ENCODE measurements around the gene RBM3.

Gene RBM3

GRCh38 chrX:48578661-48579128 lies 4.4 kb downstream of the RBM3 start:
- Histone ChIP-seq H3K4me1 (ENCODE audit: control insufficient read depth, insufficient read depth, low read length) (no peaks in the 10 kb centered on the region), H3K36me3 (ENCODE audit: control insufficient read depth, insufficient read depth, low read length) (peaks cover 45% of the 10 kb centered on the region), H3K4me3 (ENCODE audit: low read depth, low read length) (no peak overlapping the region), H3K9ac (ENCODE audit: low read depth, low read length) (no peak overlapping the region), H3K27ac (ENCODE audit: low read depth, low read length) (no peak overlapping the region), H3K27me3 (ENCODE audit: control insufficient read depth, insufficient read depth, low read length) (no peaks in the 10 kb centered on the region), H3K9me3 (ENCODE audit: control insufficient read depth, insufficient read depth, low read length) (peaks cover 39% of the 10 kb centered on the region; the same call in 1 of the 2 replicates)

GRCh38 chrX:48579259-48579658 lies 5.0 kb downstream of the RBM3 start:
- no peak overlapping the region for H3K4me3 ChIP-seq (ENCODE audit: low read depth, low read length)
- H3K4me1 ChIP-seq (ENCODE audit: control insufficient read depth, insufficient read depth, low read length), result no peaks in the 10 kb centered on the region
- H3K27ac ChIP-seq (ENCODE audit: low read depth, low read length), result peak overlapping the region; percentile 24
- H3K9me3 ChIP-seq (ENCODE audit: control insufficient read depth, insufficient read depth, low read length), result peaks cover 35% of the 10 kb centered on the region; the same call in 1 of the 2 replicates
- H3K27me3 ChIP-seq (ENCODE audit: control insufficient read depth, insufficient read depth, low read length), result no peaks in the 10 kb centered on the region
- peaks cover 45% of the 10 kb centered on the region for H3K36me3 ChIP-seq (ENCODE audit: control insufficient read depth, insufficient read depth, low read length)
- H3K9ac ChIP-seq (ENCODE audit: low read depth, low read length), result no peak overlapping the region

GRCh38 chrX:48580662-48581061 lies 6.4 kb downstream of the RBM3 start:
- Histone ChIP-seq H3K27ac (ENCODE audit: low read depth, low read length) (no peak overlapping the region), H3K4me1 (ENCODE audit: control insufficient read depth, insufficient read depth, low read length) (no peaks in the 10 kb centered on the region), H3K4me3 (ENCODE audit: low read depth, low read length) (no peak overlapping the region), H3K36me3 (ENCODE audit: control insufficient read depth, insufficient read depth, low read length) (peaks cover 37% of the 10 kb centered on the region), H3K9ac (ENCODE audit: low read depth, low read length) (no peak overlapping the region), H3K9me3 (ENCODE audit: control insufficient read depth, insufficient read depth, low read length) (peaks cover 31% of the 10 kb centered on the region; the same call in 1 of the 2 replicates), H3K27me3 (ENCODE audit: control insufficient read depth, insufficient read depth, low read length) (no peaks in the 10 kb centered on the region)

- no peak overlapping the region for H3K27ac ChIP-seq (ENCODE audit: low read depth, low read length)
- H3K4me3 ChIP-seq (ENCODE audit: low read depth, low read length), result no peak overlapping the region
- peaks cover 9% of the 10 kb centered on the region for H3K9me3 ChIP-seq (ENCODE audit: control insufficient read depth, insufficient read depth, low read length)
- H3K36me3 ChIP-seq (ENCODE audit: control insufficient read depth, insufficient read depth, low read length), result 0 out of 2 replicates have a peak, but pooled peaks cover 2% of the 10 kb centered on the region
- no peak overlapping the region for H3K9ac ChIP-seq (ENCODE audit: low read depth, low read length)
- no peaks in the 10 kb centered on the region for H3K27me3 ChIP-seq (ENCODE audit: control insufficient read depth, insufficient read depth, low read length)
- H3K4me1 ChIP-seq (ENCODE audit: control insufficient read depth, insufficient read depth, low read length), result no peaks in the 10 kb centered on the region
These were observed 10.4 kb downstream of the RBM3 start for GRCh38 chrX:48584698-48585097.

GRCh38 chrX:48589482-48590162 lies 15.3 kb downstream of the RBM3 start:
- Histone ChIP-seq H3K27ac (ENCODE audit: low read depth, low read length) (no peak overlapping the region), H3K4me1 (ENCODE audit: control insufficient read depth, insufficient read depth, low read length) (no peaks in the 10 kb centered on the region), H3K9ac (ENCODE audit: low read depth, low read length) (no peak overlapping the region), H3K9me3 (ENCODE audit: control insufficient read depth, insufficient read depth, low read length) (peaks cover 18% of the 10 kb centered on the region), H3K36me3 (ENCODE audit: control insufficient read depth, insufficient read depth, low read length) (no peaks in the 10 kb centered on the region), H3K4me3 (ENCODE audit: low read depth, low read length) (no peak overlapping the region), H3K27me3 (ENCODE audit: control insufficient read depth, insufficient read depth, low read length) (no peaks in the 10 kb centered on the region)

- Histone ChIP-seq H3K27me3 (ENCODE audit: control insufficient read depth, insufficient read depth, low read length) (no peaks in the 10 kb centered on the region), H3K4me3 (ENCODE audit: low read depth, low read length) (no peak overlapping the region), H3K4me1 (ENCODE audit: control insufficient read depth, insufficient read depth, low read length) (no peaks in the 10 kb centered on the region), H3K9ac (ENCODE audit: low read depth, low read length) (no peak overlapping the region), H3K9me3 (ENCODE audit: control insufficient read depth, insufficient read depth, low read length) (peaks cover 20% of the 10 kb centered on the region), H3K36me3 (ENCODE audit: control insufficient read depth, insufficient read depth, low read length) (no peaks in the 10 kb centered on the region), H3K27ac (ENCODE audit: low read depth, low read length) (no peak overlapping the region)
These were observed 16.2 kb downstream of the RBM3 start for GRCh38 chrX:48590203-48591103.

GRCh38 chrX:48591255-48591791 lies 17.0 kb downstream of the RBM3 start:
- H3K4me3 ChIP-seq (ENCODE audit: low read depth, low read length), result no peak overlapping the region
- H3K4me1 ChIP-seq (ENCODE audit: control insufficient read depth, insufficient read depth, low read length), result no peaks in the 10 kb centered on the region
- no peak overlapping the region for H3K9ac ChIP-seq (ENCODE audit: low read depth, low read length)
- H3K27me3 ChIP-seq (ENCODE audit: control insufficient read depth, insufficient read depth, low read length), result no peaks in the 10 kb centered on the region
- no peaks in the 10 kb centered on the region for H3K36me3 ChIP-seq (ENCODE audit: control insufficient read depth, insufficient read depth, low read length)
- H3K9me3 ChIP-seq (ENCODE audit: control insufficient read depth, insufficient read depth, low read length), result peaks cover 20% of the 10 kb centered on the region
- H3K27ac ChIP-seq (ENCODE audit: low read depth, low read length), result no peak overlapping the region

- no peak overlapping the region for H3K27ac ChIP-seq (ENCODE audit: low read depth, low read length)
- no peak overlapping the region for H3K9ac ChIP-seq (ENCODE audit: low read depth, low read length)
- H3K9me3 ChIP-seq (ENCODE audit: control insufficient read depth, insufficient read depth, low read length), result peaks cover 17% of the 10 kb centered on the region
- no peaks in the 10 kb centered on the region for H3K36me3 ChIP-seq (ENCODE audit: control insufficient read depth, insufficient read depth, low read length)
- H3K4me3 ChIP-seq (ENCODE audit: low read depth, low read length), result no peak overlapping the region
- no peaks in the 10 kb centered on the region for H3K4me1 ChIP-seq (ENCODE audit: control insufficient read depth, insufficient read depth, low read length)
- no peaks in the 10 kb centered on the region for H3K27me3 ChIP-seq (ENCODE audit: control insufficient read depth, insufficient read depth, low read length)
These were observed 18.7 kb downstream of the RBM3 start for GRCh38 chrX:48592971-48593370.

- Histone ChIP-seq H3K27me3 (ENCODE audit: control insufficient read depth, insufficient read depth, low read length) (no peaks in the 10 kb centered on the region), H3K36me3 (ENCODE audit: control insufficient read depth, insufficient read depth, low read length) (peaks cover 11% of the 10 kb centered on the region; the same call in 1 of the 2 replicates), H3K9ac (ENCODE audit: low read depth, low read length) (no peak overlapping the region), H3K4me3 (ENCODE audit: low read depth, low read length) (no peak overlapping the region), H3K4me1 (ENCODE audit: control insufficient read depth, insufficient read depth, low read length) (no peaks in the 10 kb centered on the region), H3K9me3 (ENCODE audit: control insufficient read depth, insufficient read depth, low read length) (peaks cover 32% of the 10 kb centered on the region), H3K27ac (ENCODE audit: low read depth, low read length) (no peak overlapping the region)
These were observed 21.6 kb downstream of the RBM3 start for GRCh38 chrX:48595929-48596328.

- peaks cover 22% of the 10 kb centered on the region for H3K36me3 ChIP-seq (ENCODE audit: control insufficient read depth, insufficient read depth, low read length)
- H3K4me1 ChIP-seq (ENCODE audit: control insufficient read depth, insufficient read depth, low read length), result no peaks in the 10 kb centered on the region
- peak within 1 kb of the TSS; percentile 66 for H3K9ac ChIP-seq (ENCODE audit: low read depth, low read length)
- H3K9me3 ChIP-seq (ENCODE audit: control insufficient read depth, insufficient read depth, low read length), result peaks cover 33% of the 10 kb centered on the region
- H3K4me3 ChIP-seq (ENCODE audit: low read depth, low read length), result peak within 1 kb of the TSS; percentile 93
- H3K27ac ChIP-seq (ENCODE audit: low read depth, low read length), result peak within 1 kb of the TSS; percentile 97
- no peaks in the 10 kb centered on the region for H3K27me3 ChIP-seq (ENCODE audit: control insufficient read depth, insufficient read depth, low read length)
These were observed 23.3 kb downstream of the RBM3 start, which contains the start of gene WDR13 for GRCh38 chrX:48597353-48598264. TSS of gene WDR13 (plus strand) at chrX:48597492. CDS start at chrX:48597997, 505 bp downstream.

All from HUES48 (cell line).